LNCAP (cell line): ENCODE measurements around the gene SERPINI1.

ENCODE experiments used
- TF ChIP-seq, protein P1 (sequence below): fragments of 450-650 bp; IDR thresholded peaks from 2 replicates; pipeline ENCODE4 v1.5.1; 2017; ENCODE audit warnings: mild to moderate bottlenecking

The SERPINI1 gene

DNA sequence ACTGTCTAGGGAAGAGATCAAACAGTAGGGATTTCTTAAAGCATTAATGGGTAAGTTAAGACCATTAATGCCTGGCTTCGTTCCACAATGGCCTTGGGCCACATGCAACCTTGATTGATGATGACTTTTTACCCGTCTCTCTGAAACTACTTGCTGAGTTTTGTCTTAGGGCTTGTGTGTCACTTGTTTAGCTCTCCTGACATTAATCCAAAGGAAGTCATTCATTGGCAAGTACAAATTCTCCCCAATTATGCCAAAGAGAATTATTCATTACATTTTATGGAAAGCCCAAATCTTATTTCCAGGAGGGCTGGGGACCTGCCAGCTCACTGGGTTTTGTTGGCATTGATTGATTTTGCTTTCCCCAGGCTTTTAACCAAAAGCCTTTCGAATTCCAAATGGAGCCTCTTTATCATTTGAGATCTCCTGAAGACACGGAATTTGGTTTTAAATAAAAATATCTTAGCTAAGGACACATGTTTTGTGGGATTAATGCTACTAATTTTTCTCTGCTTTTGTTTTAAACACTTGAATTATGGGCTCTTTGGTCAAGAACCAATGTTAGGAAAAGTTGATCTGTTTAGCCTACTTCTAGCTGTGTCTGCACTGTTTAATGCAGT lies 40.7 kb downstream of the SERPINI1 start:
- TF ChIP-seq, protein P1, sequence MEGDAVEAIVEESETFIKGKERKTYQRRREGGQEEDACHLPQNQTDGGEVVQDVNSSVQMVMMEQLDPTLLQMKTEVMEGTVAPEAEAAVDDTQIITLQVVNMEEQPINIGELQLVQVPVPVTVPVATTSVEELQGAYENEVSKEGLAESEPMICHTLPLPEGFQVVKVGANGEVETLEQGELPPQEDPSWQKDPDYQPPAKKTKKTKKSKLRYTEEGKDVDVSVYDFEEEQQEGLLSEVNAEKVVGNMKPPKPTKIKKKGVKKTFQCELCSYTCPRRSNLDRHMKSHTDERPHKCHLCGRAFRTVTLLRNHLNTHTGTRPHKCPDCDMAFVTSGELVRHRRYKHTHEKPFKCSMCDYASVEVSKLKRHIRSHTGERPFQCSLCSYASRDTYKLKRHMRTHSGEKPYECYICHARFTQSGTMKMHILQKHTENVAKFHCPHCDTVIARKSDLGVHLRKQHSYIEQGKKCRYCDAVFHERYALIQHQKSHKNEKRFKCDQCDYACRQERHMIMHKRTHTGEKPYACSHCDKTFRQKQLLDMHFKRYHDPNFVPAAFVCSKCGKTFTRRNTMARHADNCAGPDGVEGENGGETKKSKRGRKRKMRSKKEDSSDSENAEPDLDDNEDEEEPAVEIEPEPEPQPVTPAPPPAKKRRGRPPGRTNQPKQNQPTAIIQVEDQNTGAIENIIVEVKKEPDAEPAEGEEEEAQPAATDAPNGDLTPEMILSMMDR: no peak

DNA sequence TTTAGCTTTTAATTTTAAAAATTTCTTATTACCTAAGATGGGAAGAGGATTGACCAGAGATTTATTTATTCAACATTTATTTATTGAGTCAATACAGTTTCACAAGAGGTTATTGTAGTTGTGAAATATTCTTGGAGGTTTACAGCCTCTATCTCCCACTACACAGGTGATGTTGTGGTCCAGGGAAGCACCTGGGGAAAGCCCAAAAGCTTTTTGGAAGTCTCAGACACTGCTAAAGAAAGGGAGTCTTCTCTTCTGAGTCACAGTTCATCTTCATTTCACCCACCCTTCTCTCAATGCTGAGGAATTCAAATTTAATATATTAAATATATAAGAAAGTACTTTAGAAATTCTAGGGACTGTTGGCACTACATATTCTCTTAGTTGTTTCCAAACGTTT lies 41.8 kb downstream of the SERPINI1 start:
- TF ChIP-seq, protein P1: no peak

DNA sequence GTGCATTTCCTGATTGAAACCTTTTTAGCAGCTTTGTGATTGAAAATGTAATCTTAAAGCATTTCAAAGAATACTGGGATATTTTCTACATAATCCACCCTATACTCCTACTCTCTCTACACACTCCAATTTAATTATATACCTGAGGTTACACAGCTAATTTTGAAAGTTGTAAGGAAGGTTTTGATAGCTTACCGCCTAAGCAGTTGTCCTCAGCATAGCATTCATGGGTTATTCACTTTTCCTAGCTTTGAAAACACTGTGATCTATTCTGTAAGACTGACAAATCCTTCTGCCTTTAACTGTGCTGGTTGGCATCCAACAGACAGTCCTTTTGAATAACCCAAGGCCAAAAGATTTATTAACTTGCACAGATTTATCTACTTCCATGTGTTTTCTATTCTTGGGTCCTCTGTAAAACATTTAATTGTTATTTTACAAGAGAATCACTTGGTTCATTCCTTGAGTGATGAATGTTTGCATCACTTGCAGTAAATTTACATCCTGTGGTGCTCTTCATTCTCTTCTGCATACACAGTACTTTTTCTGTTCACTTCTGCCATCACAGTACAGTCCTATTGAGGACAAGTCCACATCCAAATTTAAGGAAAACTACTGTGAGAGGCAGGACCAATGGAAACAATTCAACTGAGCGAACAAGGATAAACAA lies 44.8 kb downstream of the SERPINI1 start:
- TF ChIP-seq, protein P1: no peak

DNA sequence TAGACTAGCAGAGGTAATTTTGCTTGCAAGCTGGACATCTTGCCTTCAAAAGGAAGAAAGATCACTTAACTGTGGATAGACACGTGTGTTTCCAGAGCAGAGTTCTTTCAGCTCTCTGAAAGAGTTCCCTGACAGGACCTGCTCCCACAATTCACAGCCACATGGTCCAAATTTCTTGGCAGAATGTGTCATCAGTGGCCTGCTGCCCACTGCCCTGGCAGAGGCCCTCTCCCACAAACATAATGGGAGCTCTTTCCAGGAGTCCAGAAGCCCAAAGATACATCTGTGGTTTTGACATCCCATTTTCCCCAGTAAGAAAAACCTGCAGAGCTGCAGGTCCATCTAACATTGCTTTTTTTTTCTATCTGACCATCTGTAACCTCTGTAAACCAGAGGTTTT lies 48.3 kb downstream of the SERPINI1 start:
- TF ChIP-seq, protein P1: no peak

DNA sequence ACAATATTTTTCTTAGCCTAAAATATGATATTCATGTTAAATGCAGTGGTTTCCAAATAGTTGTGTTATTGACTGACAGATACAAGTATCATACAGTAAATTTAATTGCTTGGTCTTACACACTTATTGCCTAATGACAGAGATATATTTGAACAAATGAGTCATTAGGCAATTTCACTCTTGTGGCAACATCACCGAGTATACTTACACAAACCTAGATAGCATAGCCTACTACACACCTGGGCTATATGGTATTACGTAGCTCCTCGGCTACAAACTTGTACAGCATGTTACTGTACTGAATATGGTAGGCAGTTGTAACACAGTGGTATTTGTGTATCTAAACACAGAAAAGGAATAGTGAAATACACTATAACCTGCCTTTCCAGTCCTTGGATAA lies 50.3 kb downstream of the SERPINI1 start:
- TF ChIP-seq, protein P1: no peak

DNA sequence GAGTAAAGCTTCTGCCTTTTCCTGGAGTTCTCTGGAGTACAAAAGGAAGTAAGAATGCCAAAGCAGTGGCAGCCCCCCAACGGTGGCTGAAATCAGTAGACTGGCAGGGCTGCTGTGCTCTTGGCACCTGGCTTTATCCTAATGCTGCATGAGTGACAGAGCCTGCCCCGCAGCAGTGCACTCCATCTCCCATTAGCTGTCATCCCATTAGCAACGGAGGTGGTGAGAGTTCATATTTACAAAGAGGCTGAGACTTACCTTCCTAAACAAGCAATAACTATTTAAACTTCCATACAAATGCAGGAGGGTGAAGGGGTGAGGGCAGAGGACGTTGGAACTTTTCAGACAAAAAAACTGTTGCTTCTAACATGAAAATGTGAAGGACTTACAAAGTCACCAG lies 51.9 kb downstream of the SERPINI1 start:
- TF ChIP-seq, protein P1: no peak

DNA sequence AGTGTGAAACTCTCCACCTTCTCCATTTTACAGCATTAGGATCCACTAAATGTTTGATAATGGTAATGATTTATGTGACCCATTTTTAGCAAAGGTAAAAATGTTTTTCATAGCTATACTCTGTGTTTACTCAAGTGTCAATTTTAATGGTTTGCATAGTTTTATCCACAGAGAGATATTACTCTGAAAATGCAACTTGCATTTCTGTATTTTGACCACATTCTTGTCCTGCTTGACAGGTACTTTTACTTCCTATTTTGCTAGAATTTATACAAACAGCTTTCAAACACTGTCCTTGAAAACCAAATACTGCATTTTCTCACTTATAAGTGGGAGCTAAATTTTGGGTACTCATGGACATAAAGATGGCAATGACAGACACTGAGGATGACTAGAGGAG lies 62.9 kb downstream of the SERPINI1 start:
- TF ChIP-seq, protein P1: no peak
